ENCODE data around the gene AK1.

The AK1 gene

GRCh38 chr9:127872369-127873222 lies 4.9 kb downstream of the AK1 start:
- Histone ChIP-seq H3K4me3 (ENCODE audit: low read length, poor library complexity, severe bottlenecking) (no peak overlapping the region), H3K4me1 (ENCODE audit: insufficient read depth, low read length, poor library complexity, severe bottlenecking) (no peaks in the 10 kb centered on the region), H4K20me1 (ENCODE audit: insufficient read depth, low read length, poor library complexity, severe bottlenecking) (no peaks in the 10 kb centered on the region), H3K27me3 (ENCODE audit: insufficient read depth, low read length, poor library complexity, severe bottlenecking) (no peaks in the 10 kb centered on the region), H3K9ac (ENCODE audit: low read depth, low read length, poor library complexity, severe bottlenecking) (no peak overlapping the region), H3K4me2 (ENCODE audit: low read depth, low read length, poor library complexity, severe bottlenecking) (no peak overlapping the region), H3K79me2 (ENCODE audit: insufficient read depth, low read length) (no peaks in the 10 kb centered on the region), H3K9me2 (replicated peaks; ENCODE audit: low read depth, low read length) (no peaks in the 10 kb centered on the region), H3K36me3 (ENCODE audit: insufficient read depth, low read length) (no peaks in the 10 kb centered on the region), H2AFZ (ENCODE audit: low read length) (no peak overlapping the region), H3K9me3 (ENCODE audit: insufficient read depth, low read depth, low read length) (no peaks in the 10 kb centered on the region), H3F3A (ENCODE audit: low read depth) (no peaks in the 10 kb centered on the region)
- no peak for TF ChIP-seq CTCF (conservative IDR thresholded peaks at IDR 0.05; ENCODE audit: low read length)
- no peak for TF ChIP-seq EZH2phosphoT487 (IDR thresholded peaks at IDR 0.05; ENCODE audit: borderline replicate concordance)

GRCh38 chr9:127871531-127871930 lies 5.9 kb downstream of the AK1 start:
- Histone ChIP-seq H3K9ac (ENCODE audit: low read depth, low read length, poor library complexity, severe bottlenecking) (no peak overlapping the region), H3K4me1 (ENCODE audit: insufficient read depth, low read length, poor library complexity, severe bottlenecking) (peaks cover under 1% of the 10 kb centered on the region), H3K4me3 (ENCODE audit: low read length, poor library complexity, severe bottlenecking) (no peak overlapping the region), H3K79me2 (ENCODE audit: insufficient read depth, low read length) (no peaks in the 10 kb centered on the region), H4K20me1 (ENCODE audit: insufficient read depth, low read length, poor library complexity, severe bottlenecking) (no peaks in the 10 kb centered on the region), H3K27me3 (ENCODE audit: insufficient read depth, low read length, poor library complexity, severe bottlenecking) (no peaks in the 10 kb centered on the region), H3K36me3 (ENCODE audit: insufficient read depth, low read length) (no peaks in the 10 kb centered on the region), H3F3A (ENCODE audit: low read depth) (no peaks in the 10 kb centered on the region), H3K9me2 (replicated peaks; ENCODE audit: low read depth, low read length) (no peaks in the 10 kb centered on the region), H3K9me3 (ENCODE audit: insufficient read depth, low read depth, low read length) (no peaks in the 10 kb centered on the region), H3K4me2 (ENCODE audit: low read depth, low read length, poor library complexity, severe bottlenecking) (no peak overlapping the region), H2AFZ (ENCODE audit: low read length) (no peak overlapping the region)
- TF ChIP-seq EZH2phosphoT487 (IDR thresholded peaks at IDR 0.05; ENCODE audit: borderline replicate concordance) (no peak), CTCF (conservative IDR thresholded peaks at IDR 0.05; ENCODE audit: low read length) (no peak)

- H3K27me3 ChIP-seq (ENCODE audit: insufficient read depth, low read length, poor library complexity, severe bottlenecking), result no peaks in the 10 kb centered on the region
- peaks cover 3% of the 10 kb centered on the region; the same call in 1 of the 2 replicates for H3F3A ChIP-seq (ENCODE audit: low read depth)
- TF ChIP-seq CTCF (conservative IDR thresholded peaks at IDR 0.05; ENCODE audit: low read length) (no peak), EZH2phosphoT487 (IDR thresholded peaks at IDR 0.05; ENCODE audit: borderline replicate concordance) (no peak)
- H2AFZ ChIP-seq (ENCODE audit: low read length), result no peak overlapping the region
- H4K20me1 ChIP-seq (ENCODE audit: insufficient read depth, low read length, poor library complexity, severe bottlenecking), result no peaks in the 10 kb centered on the region
- peaks cover 7% of the 10 kb centered on the region for H3K4me1 ChIP-seq (ENCODE audit: insufficient read depth, low read length, poor library complexity, severe bottlenecking)
- H3K4me3 ChIP-seq (ENCODE audit: low read length, poor library complexity, severe bottlenecking), result no peak overlapping the region
- H3K79me2 ChIP-seq (ENCODE audit: insufficient read depth, low read length), result no peaks in the 10 kb centered on the region
- no peaks in the 10 kb centered on the region for H3K36me3 ChIP-seq (ENCODE audit: insufficient read depth, low read length)
- H3K9me3 ChIP-seq (ENCODE audit: insufficient read depth, low read depth, low read length), result no peaks in the 10 kb centered on the region
- H3K9me2 ChIP-seq (replicated peaks; ENCODE audit: low read depth, low read length), result no peaks in the 10 kb centered on the region
- H3K9ac ChIP-seq (ENCODE audit: low read depth, low read length, poor library complexity, severe bottlenecking), result no peak overlapping the region
- H3K4me2 ChIP-seq (ENCODE audit: low read depth, low read length, poor library complexity, severe bottlenecking), result no peak overlapping the region
Observed at GRCh38 chr9:127870887-127871286, 6.6 kb downstream of the AK1 start.

Measured in Loucy (cell line).